ENCODE measurements around the gene KIRREL3. TPM values are rescaled to one million over a fixed set of nuclear protein-coding genes. Genes with fewer than 3 reads are reported as not detected.

Gene KIRREL3
- total RNA-seq, 4 donors from 2014 or later, result 0.82 to 15.7 (median 1.4) TPM; not detected in 1

DNA sequence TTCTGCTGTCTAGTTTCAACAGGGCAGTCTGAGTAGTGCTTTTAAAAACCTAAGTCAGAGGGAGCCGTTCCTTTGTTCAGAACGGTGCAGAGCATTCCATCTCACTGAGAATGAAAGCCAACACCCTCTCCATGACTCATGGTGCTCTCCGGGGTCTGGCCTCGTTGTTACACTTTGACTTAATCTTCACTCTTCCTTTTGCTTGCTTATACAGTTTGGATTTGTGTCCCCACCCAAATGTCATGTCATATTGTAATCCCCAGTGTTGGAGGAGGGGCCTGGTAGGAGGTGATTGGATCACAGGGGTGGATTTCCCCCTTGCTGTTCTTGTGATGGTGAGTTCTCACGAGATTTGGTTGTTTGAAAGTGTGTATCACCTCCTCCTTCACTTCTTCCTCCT is 352.8 kb downstream of the KIRREL3 start:
- H3K27me3 ChIP-seq, result no peaks in the 10 kb centered on the region
- TF ChIP-seq, protein P1, sequence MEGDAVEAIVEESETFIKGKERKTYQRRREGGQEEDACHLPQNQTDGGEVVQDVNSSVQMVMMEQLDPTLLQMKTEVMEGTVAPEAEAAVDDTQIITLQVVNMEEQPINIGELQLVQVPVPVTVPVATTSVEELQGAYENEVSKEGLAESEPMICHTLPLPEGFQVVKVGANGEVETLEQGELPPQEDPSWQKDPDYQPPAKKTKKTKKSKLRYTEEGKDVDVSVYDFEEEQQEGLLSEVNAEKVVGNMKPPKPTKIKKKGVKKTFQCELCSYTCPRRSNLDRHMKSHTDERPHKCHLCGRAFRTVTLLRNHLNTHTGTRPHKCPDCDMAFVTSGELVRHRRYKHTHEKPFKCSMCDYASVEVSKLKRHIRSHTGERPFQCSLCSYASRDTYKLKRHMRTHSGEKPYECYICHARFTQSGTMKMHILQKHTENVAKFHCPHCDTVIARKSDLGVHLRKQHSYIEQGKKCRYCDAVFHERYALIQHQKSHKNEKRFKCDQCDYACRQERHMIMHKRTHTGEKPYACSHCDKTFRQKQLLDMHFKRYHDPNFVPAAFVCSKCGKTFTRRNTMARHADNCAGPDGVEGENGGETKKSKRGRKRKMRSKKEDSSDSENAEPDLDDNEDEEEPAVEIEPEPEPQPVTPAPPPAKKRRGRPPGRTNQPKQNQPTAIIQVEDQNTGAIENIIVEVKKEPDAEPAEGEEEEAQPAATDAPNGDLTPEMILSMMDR (IDR thresholded peaks at IDR 0.05), result no peak
- in situ Hi-C loops (cut with MboI; ENCODE audit: low pct_ligation_motif_present in 1 of 4, low pct_unique_long_range_greater_than_20kb in 1 of 4, low sequenced_read_pairs in 3 of 4) (no loop called here), intact Hi-C loops (cut with DNase I; ENCODE audit: low total_unique reads) (no loop called here)
- H3K4me1 ChIP-seq, result no peaks in the 10 kb centered on the region
- 36 to 70% methylated on average over 4 to 5 of the region's 5 CpGs for WGBS, 2 donors (ENCODE audit: low coverage in 1 of 2)
- no peaks in the 10 kb centered on the region for H3K9me3 ChIP-seq
- DNase-seq, result no peak
- no peak overlapping the region for H3K4me3 ChIP-seq
- H3K36me3 ChIP-seq, result no peaks in the 10 kb centered on the region
- no peak overlapping the region for H3K27ac ChIP-seq

DNA sequence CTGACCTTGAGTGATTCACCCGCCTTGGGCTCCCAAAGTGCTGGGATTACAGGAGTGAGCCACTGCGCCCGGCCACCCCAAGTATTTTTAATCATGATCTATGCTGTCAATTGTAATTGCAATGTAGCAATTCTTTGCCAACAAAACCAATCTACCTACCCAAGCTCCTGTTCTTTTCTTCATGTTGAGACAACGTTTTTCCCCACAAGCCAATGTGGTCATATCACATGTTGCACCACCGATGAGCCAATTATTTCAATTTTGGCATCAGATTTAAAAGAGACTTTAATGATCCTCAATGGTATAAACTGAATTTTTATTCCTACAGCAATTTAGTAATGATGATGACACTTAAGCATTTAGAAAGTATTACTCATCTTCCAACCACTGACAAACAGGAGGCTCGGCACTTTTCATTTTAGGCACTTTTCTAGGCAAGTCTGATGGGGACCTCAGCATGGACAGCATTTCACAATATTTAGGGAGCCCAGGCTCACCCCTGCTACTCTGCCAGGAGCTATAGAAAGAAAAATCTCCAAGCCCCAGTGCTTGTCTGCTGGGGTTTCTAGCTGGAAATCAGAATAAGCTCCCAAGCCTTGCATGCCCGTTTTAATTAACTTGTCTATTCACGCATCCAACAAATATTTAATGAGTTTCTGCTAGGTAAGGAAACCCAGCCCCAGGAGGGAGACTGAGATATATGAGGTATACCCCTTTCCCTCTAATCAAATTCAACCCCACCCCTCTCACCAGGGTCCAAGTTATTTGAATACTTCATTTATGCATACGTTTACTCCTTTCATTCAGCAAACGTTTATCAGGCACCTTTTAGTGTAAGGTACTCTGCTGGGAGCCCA is 353.6 kb downstream of the KIRREL3 start:
- DNase-seq, result no peak
- H3K9me3 ChIP-seq, result no peaks in the 10 kb centered on the region
- WGBS, 2 donors (ENCODE audit: low coverage in 1 of 2), result 68 to 83% methylated on average over 5 to 10 of the region's 10 CpGs
- H3K27ac ChIP-seq, result no peak overlapping the region
- H3K4me3 ChIP-seq, result no peak overlapping the region
- in situ Hi-C loops (cut with MboI; ENCODE audit: low pct_ligation_motif_present in 1 of 4, low pct_unique_long_range_greater_than_20kb in 1 of 4, low sequenced_read_pairs in 3 of 4), result no loop called here
- no peaks in the 10 kb centered on the region for H3K36me3 ChIP-seq
- TF ChIP-seq POLR2AphosphoS5 (IDR thresholded peaks at IDR 0.05), result no peak
- TF ChIP-seq POLR2A (IDR thresholded peaks at IDR 0.05), result no peak
- TF ChIP-seq EP300 (IDR thresholded peaks at IDR 0.05; ENCODE audit: low read depth), result no peak
- TF ChIP-seq, protein P1 (IDR thresholded peaks at IDR 0.05), result no peak
- no peaks in the 10 kb centered on the region for H3K27me3 ChIP-seq
- intact Hi-C loops (cut with DNase I; ENCODE audit: low total_unique reads), result no loop called here
- H3K4me1 ChIP-seq, result no peaks in the 10 kb centered on the region

DNA sequence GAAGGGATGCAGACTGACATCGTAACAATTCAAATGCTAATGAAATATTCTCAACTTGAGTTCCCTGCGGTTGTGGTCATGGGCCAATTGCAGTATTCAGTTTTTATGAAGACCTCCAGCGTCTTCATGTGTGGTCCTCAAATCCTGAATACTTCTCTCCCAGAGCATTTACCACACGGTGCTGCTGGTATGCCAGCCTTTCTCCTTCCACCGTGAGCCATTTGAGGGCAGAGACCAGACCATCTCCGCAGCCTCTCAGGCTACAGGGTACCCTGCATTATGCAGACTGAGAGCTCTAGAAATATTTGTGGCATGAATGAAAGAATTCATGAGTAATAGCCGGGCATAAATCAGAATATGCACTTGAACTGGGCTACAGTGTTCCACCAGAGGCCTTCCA is 355.4 kb downstream of the KIRREL3 start:
- no peak overlapping the region for H3K4me3 ChIP-seq
- H3K9me3 ChIP-seq, result no peaks in the 10 kb centered on the region
- H3K27ac ChIP-seq, result no peak overlapping the region
- 79 to 81% methylated on average over 6 to 7 of the region's 7 CpGs for WGBS, 2 donors (ENCODE audit: low coverage in 1 of 2)
- H3K27me3 ChIP-seq, result no peaks in the 10 kb centered on the region
- in situ Hi-C loops (cut with MboI; ENCODE audit: low pct_ligation_motif_present in 1 of 4, low pct_unique_long_range_greater_than_20kb in 1 of 4, low sequenced_read_pairs in 3 of 4) (no loop called here), intact Hi-C loops (cut with DNase I; ENCODE audit: low total_unique reads) (no loop called here)
- H3K36me3 ChIP-seq, result no peaks in the 10 kb centered on the region
- no peak for DNase-seq
- no peak for TF ChIP-seq POLR2A (IDR thresholded peaks at IDR 0.05)
- H3K4me1 ChIP-seq, result no peaks in the 10 kb centered on the region

DNA sequence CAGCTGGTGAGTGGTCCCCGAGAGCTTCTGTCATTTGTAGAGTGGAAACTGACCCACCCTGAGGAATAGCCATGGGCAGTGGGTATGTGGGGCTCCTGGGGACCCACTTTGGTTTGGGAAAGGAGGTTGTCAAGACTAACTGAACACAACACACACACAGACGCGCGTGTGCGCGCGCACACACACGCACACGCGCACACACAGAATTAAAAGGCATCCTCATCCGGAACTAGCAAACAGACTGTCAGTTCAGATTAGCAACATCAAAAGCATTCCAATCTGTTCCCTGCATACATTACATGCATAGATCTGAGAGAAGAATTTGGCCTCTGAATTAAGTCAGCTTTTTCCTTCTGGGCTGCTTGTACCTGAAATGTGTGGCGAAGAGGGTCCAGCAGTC is 360.4 kb downstream of the KIRREL3 start:
- no peak for DNase-seq
- Histone ChIP-seq H3K9me3 (no peaks in the 10 kb centered on the region), H3K27me3 (no peaks in the 10 kb centered on the region), H3K36me3 (no peaks in the 10 kb centered on the region), H3K4me3 (no peak overlapping the region), H3K4me1 (no peaks in the 10 kb centered on the region), H3K27ac (no peak overlapping the region)
- TF ChIP-seq, protein P1 (IDR thresholded peaks at IDR 0.05), result no peak
- TF ChIP-seq POLR2A (IDR thresholded peaks at IDR 0.05), result no peak
- no peak for TF ChIP-seq POLR2AphosphoS5 (IDR thresholded peaks at IDR 0.05)
- no peak for TF ChIP-seq EP300 (IDR thresholded peaks at IDR 0.05; ENCODE audit: low read depth)
- intact Hi-C loops (cut with DNase I; ENCODE audit: low total_unique reads) (no loop called here), in situ Hi-C loops (cut with MboI; ENCODE audit: low pct_ligation_motif_present in 1 of 4, low pct_unique_long_range_greater_than_20kb in 1 of 4, low sequenced_read_pairs in 3 of 4) (no loop called here)
- 91 to 92% methylated on average over 6 to 12 of the region's 12 CpGs for WGBS, 2 donors (ENCODE audit: low coverage in 1 of 2)

- in situ Hi-C loops (cut with MboI; ENCODE audit: low pct_ligation_motif_present in 1 of 4, low pct_unique_long_range_greater_than_20kb in 1 of 4, low sequenced_read_pairs in 3 of 4) (no loop called here), intact Hi-C loops (cut with DNase I; ENCODE audit: low total_unique reads) (no loop called here)
- TF ChIP-seq POLR2AphosphoS5 (IDR thresholded peaks at IDR 0.05) (no peak), EP300 (IDR thresholded peaks at IDR 0.05; ENCODE audit: low read depth) (no peak), POLR2A (IDR thresholded peaks at IDR 0.05) (no peak)
- TF ChIP-seq, protein P1 (IDR thresholded peaks at IDR 0.05), result no peak
- DNase-seq, result no peak
- H3K36me3 ChIP-seq, result no peaks in the 10 kb centered on the region
- H3K27ac ChIP-seq, result no peak overlapping the region
- H3K4me3 ChIP-seq, result no peak overlapping the region
- no peaks in the 10 kb centered on the region for H3K27me3 ChIP-seq
- WGBS, 2 donors (ENCODE audit: low coverage in 1 of 2), result 86 to 88% methylated on average over 3 of the region's 3 CpGs
- H3K9me3 ChIP-seq, result no peaks in the 10 kb centered on the region
- H3K4me1 ChIP-seq, result no peaks in the 10 kb centered on the region
Observed at GRCh38 chr11:126639692-126640091, 360.9 kb downstream of the KIRREL3 start.
